T-cell (primary cell): Measurements from ENCODE around the gene MYPOP. TPM values are rescaled to one million over a fixed set of nuclear protein-coding genes. Genes with fewer than 3 reads are reported as not detected.

ENCODE experiments used
- ATAC-seq, 4 experiments: fragments of 200-7000 bp in 3 of 4; fragments of 150-1000 bp in 1 of 4; cut with Tn5 transposase; replicated peaks in 1 of 4; 1 replicate in 3 of 4; 2 replicates in 1 of 4; pipeline ENCODE4 v1.10.0; 2021; ENCODE audit warnings: moderate library complexity in 3 of 4, mild to moderate bottlenecking in 2 of 4, moderate number of reproducible peaks in 1 of 4
- CTCF ChIA-PET, 2 donors: fragments of 300-600 bp; sonication (Branson Sonifier 250); formaldehyde crosslinking; loops; one replicate each; lab custom pipeline; 2022; ENCODE audit warnings: antibody characterized with exemption in 2 of 2; lab: Charles Lee
- POLR2A ChIA-PET, 2 donors: fragments of 300-600 bp; sonication (Branson Sonifier 250); formaldehyde crosslinking; loops; one replicate each; lab custom pipeline; 2022; ENCODE audit warnings: antibody characterized with exemption in 2 of 2; lab: Charles Lee
- DNase-seq, 35 experiments: peaks; one replicate each; pipeline versions ENCODE4 v3.0.0 to v3.0.0-alpha.2; 2013 to 2023
- H3K27ac ChIP-seq: one replicate; pipeline ENCODE4 v1.5.1; 2013; ENCODE audit warnings: low read length
- H3K27me3 ChIP-seq, 2 experiments: replicated peaks in 1 of 2; 1 replicate in 1 of 2; 2 replicates in 1 of 2; pipeline versions ENCODE4 v1.6.1 to v1.7.0; 2013; ENCODE audit warnings: low read length in 1 of 2, mixed read lengths in 1 of 2; ENCODE audit not compliant: control insufficient read depth in 2 of 2, insufficient read depth in 2 of 2; ENCODE audit errors: extremely low read depth in 1 of 2
- H3K36me3 ChIP-seq, 2 donors: 1 replicate in 1 of 2; 2 replicates in 1 of 2; pipeline versions ENCODE4 v1.6.1 to v1.7.0; 2013; ENCODE audit warnings: low read length in 1 of 2; ENCODE audit not compliant: control insufficient read depth in 2 of 2, insufficient read depth in 1 of 2; ENCODE audit errors: extremely low read depth in 1 of 2
- H3K4me1 ChIP-seq, 2 experiments: 1 replicate in 1 of 2; 2 replicates in 1 of 2; pipeline versions ENCODE4 v1.6.1 to v1.7.0; 2013; ENCODE audit warnings: low read length in 2 of 2, mixed read lengths in 1 of 2; ENCODE audit not compliant: insufficient read depth in 2 of 2, control insufficient read depth in 1 of 2; ENCODE audit errors: extremely low read depth in 1 of 2
- H3K4me3 ChIP-seq, 2 donors: 1 replicate in 1 of 2; 2 replicates in 1 of 2; pipeline versions ENCODE4 v1.5.1 to v1.7.0; 2013; ENCODE audit warnings: mild to moderate bottlenecking in 2 of 2, low read length in 1 of 2, moderate library complexity in 1 of 2; ENCODE audit not compliant: control insufficient read depth in 1 of 2; ENCODE audit errors: extremely low read depth in 1 of 2
- H3K9me3 ChIP-seq: 2 replicates; pipeline ENCODE4 v1.7.0; 2013
- H3K27ac Mint-ChIP-seq, 2 donors: one replicate each; pipeline ENCODE4 v1.8.0; 2020 to 2021; ENCODE audit warnings: mild to moderate bottlenecking in 2 of 2, mixed read lengths in 2 of 2
- H3K27me3 Mint-ChIP-seq, 2 donors: one replicate each; pipeline ENCODE4 v1.8.0; 2021 to 2022; ENCODE audit warnings: mixed read lengths in 2 of 2
- H3K36me3 Mint-ChIP-seq: one replicate; pipeline ENCODE4 v1.8.0; 2021; ENCODE audit warnings: mixed read lengths
- H3K4me1 Mint-ChIP-seq, 3 donors: one replicate each; pipeline ENCODE4 v1.8.0; 2020 to 2022; ENCODE audit warnings: mixed read lengths in 3 of 3, mild to moderate bottlenecking in 1 of 3
- H3K4me3 Mint-ChIP-seq, 3 donors: one replicate each; pipeline ENCODE4 v1.8.0; 2020 to 2022; ENCODE audit warnings: mild to moderate bottlenecking in 3 of 3, mixed read lengths in 3 of 3, moderate library complexity in 3 of 3
- H3K9me3 Mint-ChIP-seq, 3 donors: one replicate each; pipeline ENCODE4 v1.8.0; 2020 to 2022; ENCODE audit warnings: mixed read lengths in 3 of 3
- WGBS: methylation state at CpG from one replicate; pipeline ENCODE4 v1.1.5; 2013; ENCODE audit warnings: missing lambda C conversion rate; ENCODE audit not compliant: insufficient coverage; 5-methylcytosine and 5-hydroxymethylcytosine counted together
- total RNA-seq, 35 experiments: library from RNA in 6 of 35; stranded (reverse) in 6 of 35; fragments of 120-200 nt in 1 of 35; gene quantifications; one replicate each; pipeline versions ENCODE4 v1.2.1 to v1.2.4 and lab custom pipeline; 2013 to 2026

MYPOP gene
- total RNA-seq, 5 donors from 2014 or later (not counting 1 experiment from before 2014, with no cell fraction given), result 7.3 to 17.5 (median 16.9) TPM

- DNase-seq (no peak), ATAC-seq (no peak)
- peaks cover 0 to 7% of the 10 kb centered on the region in 2 donors for H3K36me3 ChIP-seq
- H3K27ac Mint-ChIP-seq, result no peak overlapping the region
- peaks cover 0 to 32% of the 10 kb centered on the region in 2 experiments for H3K4me1 ChIP-seq
- peaks cover 0 to 26% of the 10 kb centered on the region in 2 experiments for H3K27me3 ChIP-seq
- peak overlapping the region; percentile 44 to 99 (median 44) for H3K4me3 Mint-ChIP-seq
- no peaks in the 10 kb centered on the region for H3K36me3 Mint-ChIP-seq
- H3K4me1 Mint-ChIP-seq, result peaks cover 23 to 34% (median 29%) of the 10 kb centered on the region in 3 donors
- H3K9me3 Mint-ChIP-seq, result no peaks in the 10 kb centered on the region
- no peaks in the 10 kb centered on the region for H3K9me3 ChIP-seq
- 60% methylated on average over 12 of the region's 12 CpGs for WGBS
- POLR2A ChIA-PET, result no interaction called here
- peak overlapping the region in 1 of 2 donors; percentile 17 for H3K4me3 ChIP-seq
- H3K27ac ChIP-seq, result no peak overlapping the region
- peaks cover 15 to 18% of the 10 kb centered on the region in 2 donors for H3K27me3 Mint-ChIP-seq
- CTCF ChIA-PET, result interaction anchor here in 1 of 2 donors (0.6 to 1.1 kb wide), 2 partner anchors 20 to 72 kb away, joined by 4 to 5 read pairs; partner anchors contain the start of gene DMWD
Observed at GRCh38 chr19:45864629-45865082, 37.8 kb downstream of the MYPOP start.

GRCh38 chr19:45863840-45864628, 38.4 kb downstream of the MYPOP start, which contains the start of gene FOXA3:
Gene FOXA3, plus strand, starts transcription at chr19:45864326. Its CDS starts 131 bp downstream, at chr19:45864457.
- Mint-ChIP-seq H3K4me1 (peaks cover 23 to 37% (median 29%) of the 10 kb centered on the region in 3 donors), H3K27ac (peak within 1 kb of the TSS; percentile 70 to 93), H3K9me3 (no peaks in the 10 kb centered on the region), H3K27me3 (peaks cover 15 to 18% of the 10 kb centered on the region in 2 donors), H3K4me3 (peak within 1 kb of the TSS; percentile 92 to 99 (median 95)), H3K36me3 (no peaks in the 10 kb centered on the region)
- peak within 1 kb of the TSS; percentile 90 to 95 for H3K4me3 ChIP-seq
- ChIA-PET CTCF (interaction anchor here (0.8 to 1.2 kb wide), 9 partner anchors 18 to 153 kb away, joined by 3 to 15 read pairs (median 4); partner anchors contain the start of genes CCDC61 (in 1 of the 2), DMWD (in 1 of the 2), IRF2BP1 (in 1 of the 2) and MYPOP (in 1 of the 2)), POLR2A (interaction anchor here in 1 of 2 donors (0.6 to 1.0 kb wide), 2 partner anchors 22 to 147 kb away, joined by 3 to 4 read pairs; partner anchors contain the start of gene IRF2BP1)
- H3K4me1 ChIP-seq, result peaks cover 0 to 32% of the 10 kb centered on the region in 2 experiments
- peaks cover 0 to 26% of the 10 kb centered on the region in 2 experiments for H3K27me3 ChIP-seq
- no peaks in the 10 kb centered on the region for H3K9me3 ChIP-seq
- 3% methylated on average over 71 of the region's 71 CpGs for WGBS
- ATAC-seq (peak in 3 of 4 experiments; percentile 5 to 10 (median 8)), DNase-seq (peak in 26 of 35 experiments; percentile 17 to 75 (median 39))
- H3K27ac ChIP-seq, result no peak within 1 kb of the TSS
- peaks cover 0 to 12% of the 10 kb centered on the region in 2 donors for H3K36me3 ChIP-seq

GRCh38 chr19:45863335-45863839, 39.0 kb downstream of the MYPOP start:
- no peak for DNase-seq
- ChIA-PET CTCF (interaction anchor here in 1 of 2 donors (0.5 to 1.2 kb wide), 9 partner anchors 19 to 1186 kb away, joined by 3 to 15 read pairs (median 4); partner anchors contain the start of genes CCDC61, DMWD, IRF2BP1 and MYPOP), POLR2A (interaction anchor here in 1 of 2 donors (0.6 to 1.0 kb wide), 2 partner anchors 22 to 146 kb away, joined by 3 to 4 read pairs; partner anchors contain the start of gene IRF2BP1)
- Mint-ChIP-seq H3K27me3 (peaks cover 15 to 18% of the 10 kb centered on the region in 2 donors), H3K36me3 (peaks cover 4% of the 10 kb centered on the region), H3K27ac (peak overlapping the region; percentile 70 to 93), H3K9me3 (no peaks in the 10 kb centered on the region), H3K4me3 (peak overlapping the region; percentile 92 to 99 (median 95)), H3K4me1 (peaks cover 23 to 38% (median 29%) of the 10 kb centered on the region in 3 donors)
- no peaks in the 10 kb centered on the region for H3K9me3 ChIP-seq
- H3K4me1 ChIP-seq, result peaks cover 0 to 32% of the 10 kb centered on the region in 2 experiments
- WGBS, result 7% methylated on average over 11 of the region's 22 CpGs
- H3K27me3 ChIP-seq, result peaks cover 0 to 26% of the 10 kb centered on the region in 2 experiments
- H3K4me3 ChIP-seq, result peak overlapping the region; percentile 90 to 95
- H3K36me3 ChIP-seq, result peaks cover 0 to 15% of the 10 kb centered on the region in 2 donors
- H3K27ac ChIP-seq, result no peak overlapping the region
- ATAC-seq, result no peak

GRCh38 chr19:45862564-45863334, 39.7 kb downstream of the MYPOP start, which contains the start of gene SYMPK:
Gene SYMPK, minus strand, starts transcription at chr19:45863147. Its CDS starts 8,652 bp downstream, at chr19:45854495.
- Histone ChIP-seq H3K36me3 (peaks cover 0 to 19% of the 10 kb centered on the region in 2 donors), H3K27ac (peak within 1 kb of the TSS; percentile 86), H3K4me1 (peaks cover 0 to 32% of the 10 kb centered on the region in 2 experiments), H3K9me3 (no peaks in the 10 kb centered on the region), H3K27me3 (peaks cover 0 to 26% of the 10 kb centered on the region in 2 experiments), H3K4me3 (peak within 1 kb of the TSS; percentile 90 to 95)
- Mint-ChIP-seq H3K9me3 (no peaks in the 10 kb centered on the region), H3K4me1 (peaks cover 23 to 43% (median 33%) of the 10 kb centered on the region in 3 donors), H3K4me3 (peak within 1 kb of the TSS; percentile 92 to 99 (median 95)), H3K27ac (peak within 1 kb of the TSS; percentile 70 to 93), H3K36me3 (peaks cover 8% of the 10 kb centered on the region), H3K27me3 (peaks cover 15 to 18% of the 10 kb centered on the region in 2 donors)
- peak; percentile 96 to 98 (median 98) for ATAC-seq
- ChIA-PET POLR2A (interaction anchor here in 1 of 2 donors (0.6 to 1.0 kb wide), 2 partner anchors 23 to 146 kb away, joined by 3 to 4 read pairs; partner anchors contain the start of gene IRF2BP1), CTCF (interaction anchor here in 1 of 2 donors (0.5 to 1.2 kb wide), 9 partner anchors 20 to 1186 kb away, joined by 3 to 15 read pairs (median 4); partner anchors contain the start of genes CCDC61, DMWD, IRF2BP1 and MYPOP)
- under 1% methylated on average over 65 of the region's 65 CpGs for WGBS
- DNase-seq, result peak; percentile 95 to 99 (median 98)

GRCh38 chr19:45862271-45862563, 40.2 kb downstream of the MYPOP start:
- Mint-ChIP-seq H3K4me3 (peak overlapping the region; percentile 92 to 99 (median 95)), H3K27me3 (peaks cover 15 to 18% of the 10 kb centered on the region in 2 donors), H3K9me3 (no peaks in the 10 kb centered on the region), H3K36me3 (peaks cover 8% of the 10 kb centered on the region), H3K27ac (peak overlapping the region; percentile 70 to 91), H3K4me1 (peaks cover 23 to 43% (median 33%) of the 10 kb centered on the region in 3 donors)
- CTCF ChIA-PET, result no interaction called here
- peak overlapping the region; percentile 90 to 95 for H3K4me3 ChIP-seq
- DNase-seq, result no peak
- 4% methylated on average over 10 of the region's 11 CpGs for WGBS
- no peaks in the 10 kb centered on the region for H3K9me3 ChIP-seq
- H3K27me3 ChIP-seq, result peaks cover 0 to 26% of the 10 kb centered on the region in 2 experiments
- no peak for ATAC-seq
- H3K27ac ChIP-seq, result peak overlapping the region; percentile 86
- POLR2A ChIA-PET, result no interaction called here
- H3K36me3 ChIP-seq, result peaks cover 0 to 19% of the 10 kb centered on the region in 2 donors
- H3K4me1 ChIP-seq, result peaks cover 0 to 32% of the 10 kb centered on the region in 2 experiments
